NCI-H187 (cell line): ENCODE data around the gene STMN1.

ENCODE experiments used
- DNase-seq, 2 experiments: peaks; one replicate each; lab custom pipeline; 2025; lab: John Stamatoyannopoulos, UW

Gene STMN1

DNA sequence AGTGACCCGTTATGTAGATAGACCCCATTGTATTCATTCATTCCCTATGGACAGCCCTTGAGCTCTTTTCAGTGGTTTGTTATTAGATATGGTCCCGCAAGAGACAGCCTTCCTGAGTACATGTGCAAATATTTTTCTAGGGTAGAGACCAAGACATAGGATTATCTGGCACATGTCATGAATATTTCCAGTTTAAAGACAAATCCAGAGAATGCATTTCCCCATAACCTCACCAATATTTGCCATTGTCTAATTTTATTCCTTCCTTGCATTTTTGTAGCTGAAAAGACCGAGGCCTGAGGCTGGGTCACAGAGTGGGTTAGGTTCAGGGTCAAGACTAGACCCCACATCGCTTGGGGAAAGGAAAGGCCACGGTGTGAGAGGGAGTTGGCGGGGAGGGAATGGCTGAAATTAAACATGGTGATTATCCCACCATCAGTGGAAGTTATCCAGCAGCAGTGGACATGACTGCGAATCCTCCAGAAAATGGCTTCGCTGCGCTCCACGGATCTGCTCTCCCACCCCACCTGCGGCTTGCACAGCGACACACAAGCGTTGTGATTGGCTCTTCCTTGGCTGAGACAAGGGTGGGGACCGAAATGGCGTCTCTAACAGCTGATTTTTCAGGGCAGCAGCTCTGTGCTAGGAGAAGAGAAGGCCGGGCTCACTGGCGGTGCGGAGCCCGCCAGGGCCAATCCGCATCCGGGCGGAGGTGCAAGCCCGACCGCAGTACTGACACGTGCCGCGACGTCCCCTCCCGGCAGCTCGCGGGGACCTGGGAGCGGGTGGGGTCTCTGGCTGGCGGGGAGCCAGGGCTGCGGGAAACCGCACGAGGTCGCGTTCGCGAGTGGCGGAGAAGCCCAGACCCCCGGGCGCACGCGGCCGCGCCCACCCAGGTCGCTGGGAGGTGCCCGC, 16.1 kb upstream of the STMN1 start:
- peak; percentile 33 to 59 for DNase-seq

DNA sequence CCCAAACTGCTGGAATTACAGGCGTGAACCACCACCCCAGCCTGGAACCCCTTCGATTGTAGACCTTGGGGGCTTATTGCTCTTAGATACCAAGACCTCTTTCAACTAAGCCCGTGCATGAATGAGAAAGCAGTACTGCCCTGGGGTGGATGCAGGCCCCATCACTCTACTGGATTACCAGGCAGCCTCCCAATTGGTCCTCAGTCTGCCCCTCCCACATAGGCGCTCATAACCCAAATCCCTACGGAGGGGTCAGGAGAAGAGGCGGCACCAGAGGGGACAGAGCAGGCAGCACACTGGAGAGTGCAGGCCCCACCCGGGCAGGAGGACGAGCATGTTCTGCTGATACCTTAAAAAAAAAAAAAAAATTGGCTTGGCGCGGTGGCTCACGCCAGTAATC, 12.4 kb upstream of the STMN1 start:
- DNase-seq = no peak

DNA sequence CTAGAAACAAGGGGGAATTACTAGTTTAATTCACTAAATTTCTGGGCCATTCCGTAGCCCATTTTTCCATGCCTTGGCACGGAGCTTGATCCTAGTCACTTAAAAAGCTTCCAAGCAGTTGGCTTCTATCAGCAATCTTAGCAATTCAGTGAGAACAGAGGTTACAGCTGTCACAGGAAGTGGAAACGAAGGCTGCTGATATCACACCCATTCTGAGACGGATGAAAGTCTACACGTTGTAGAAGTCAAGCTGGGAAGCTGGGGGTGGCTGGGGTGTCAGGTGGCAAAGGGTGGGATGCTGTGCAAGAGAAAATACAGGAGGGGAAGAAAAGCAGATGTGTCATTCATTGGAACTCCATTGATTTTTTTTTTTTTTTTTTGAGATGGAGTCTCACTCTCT, 11.8 kb upstream of the STMN1 start:
- DNase-seq = no peak

DNA sequence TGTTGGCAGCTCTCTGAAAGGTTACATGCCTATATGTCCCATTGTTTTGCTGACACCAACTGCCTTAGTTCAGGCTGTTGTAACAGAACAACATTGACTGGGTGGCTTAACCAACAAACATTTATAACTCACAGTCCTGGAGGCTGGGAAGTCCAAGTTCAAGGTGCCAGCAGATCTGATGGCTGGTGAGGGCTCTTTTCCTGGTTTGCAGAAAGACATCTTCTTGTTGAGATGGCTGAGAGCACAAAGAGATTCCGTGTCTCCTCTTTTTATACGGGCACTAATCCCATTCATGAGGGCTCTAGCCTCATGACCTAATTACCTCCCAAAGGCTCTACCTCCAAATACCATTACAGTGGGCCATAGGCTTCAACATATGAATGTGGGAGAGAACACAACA, 10.2 kb upstream of the STMN1 start:
- no peak for DNase-seq

DNA sequence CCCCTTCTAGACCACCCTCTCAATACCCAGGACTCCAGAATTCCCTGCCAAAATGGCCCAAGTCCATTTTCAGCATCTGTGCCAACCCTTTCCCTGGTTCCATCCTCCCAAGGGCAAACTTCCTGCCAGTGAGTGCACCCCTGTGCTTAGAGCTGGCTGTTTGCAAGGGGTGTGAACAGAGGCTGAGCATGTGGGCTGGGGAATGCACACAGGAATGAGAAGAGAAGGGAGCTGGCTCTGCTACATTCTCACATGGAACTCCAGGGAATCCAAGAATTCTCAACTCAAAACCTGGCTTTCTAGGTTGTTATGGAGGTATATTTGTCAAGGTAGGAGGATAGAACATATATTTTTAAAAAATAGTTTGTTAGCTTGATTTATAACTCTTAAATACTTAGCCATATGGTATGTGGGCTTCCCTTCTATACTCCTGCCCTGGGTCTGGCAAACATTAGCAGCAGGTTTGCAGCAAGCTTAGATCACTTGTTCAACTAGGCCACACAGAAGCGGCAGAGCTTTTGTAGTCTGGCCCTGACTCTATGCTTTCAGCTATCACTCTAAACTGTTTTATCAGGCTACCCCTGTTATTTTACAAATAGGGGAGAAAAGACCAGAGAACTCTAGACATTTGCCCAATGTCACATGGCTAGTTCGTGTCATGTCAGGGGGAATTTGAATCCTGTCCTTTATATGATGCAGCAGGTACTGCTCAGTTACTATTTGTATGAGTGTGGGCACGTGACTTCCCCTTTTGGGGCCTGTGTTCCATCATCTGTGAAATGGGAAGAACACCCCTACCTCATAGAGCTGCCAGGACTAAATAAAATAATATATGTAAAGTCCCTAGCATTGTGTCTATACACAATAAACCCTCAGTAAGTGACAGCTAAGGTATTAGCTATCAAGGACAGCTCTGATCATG, 8.1 kb upstream of the STMN1 start:
- DNase-seq = no peak

DNA sequence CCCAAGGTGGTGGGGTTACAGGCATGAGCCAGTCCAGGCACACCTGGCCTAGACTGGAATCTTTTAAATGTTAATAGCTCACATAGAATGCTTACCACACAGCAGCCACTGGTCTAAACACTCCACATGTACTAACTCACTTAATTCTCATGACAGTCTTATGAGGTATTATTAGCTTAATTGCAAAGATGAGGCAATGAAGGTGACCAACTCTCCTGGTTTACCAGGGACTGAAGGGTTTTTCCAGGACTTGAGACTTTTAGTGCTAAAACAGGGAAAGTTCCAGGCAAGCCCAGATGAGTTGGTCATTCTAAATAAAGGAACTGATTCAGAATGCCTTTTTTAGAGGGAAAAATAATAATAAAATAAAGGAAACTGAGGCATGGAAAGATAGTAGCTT, 7.0 kb upstream of the STMN1 start:
- DNase-seq = no peak

DNA sequence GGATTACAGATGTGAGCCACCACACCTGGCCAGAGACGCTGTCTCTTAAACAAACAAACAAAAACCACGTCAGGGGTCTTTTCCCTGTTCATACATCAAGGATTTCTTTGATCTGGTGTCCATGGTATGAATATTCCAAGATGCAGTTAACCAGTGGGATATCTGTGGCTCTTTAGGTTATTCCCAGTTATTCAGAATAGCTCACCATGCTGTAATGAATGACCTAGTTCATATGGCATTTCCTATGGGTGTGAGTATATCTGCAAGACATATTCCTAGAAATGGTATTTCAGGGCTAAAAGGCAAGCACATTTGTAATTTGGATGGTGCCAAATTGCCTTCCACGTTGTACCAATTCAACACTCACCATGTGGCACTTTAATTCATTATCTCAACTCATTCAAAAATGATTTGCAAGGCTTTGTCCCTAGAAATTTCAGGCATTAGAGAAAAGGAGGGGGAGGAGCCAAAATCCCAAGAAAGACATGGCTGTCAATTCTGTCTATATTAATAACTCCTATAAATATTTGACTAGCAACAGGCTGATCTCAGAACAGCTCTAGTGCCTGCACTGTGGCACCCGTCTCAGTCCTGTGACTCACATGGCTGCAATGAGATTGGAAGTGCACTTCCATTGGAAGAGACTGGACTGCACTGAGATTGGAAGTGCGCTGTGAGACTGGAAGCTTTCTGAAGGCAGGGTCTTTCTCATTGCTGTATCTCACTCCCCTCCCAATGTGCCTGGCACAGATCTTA, 6.0 kb upstream of the STMN1 start:
- DNase-seq = no peak

DNA sequence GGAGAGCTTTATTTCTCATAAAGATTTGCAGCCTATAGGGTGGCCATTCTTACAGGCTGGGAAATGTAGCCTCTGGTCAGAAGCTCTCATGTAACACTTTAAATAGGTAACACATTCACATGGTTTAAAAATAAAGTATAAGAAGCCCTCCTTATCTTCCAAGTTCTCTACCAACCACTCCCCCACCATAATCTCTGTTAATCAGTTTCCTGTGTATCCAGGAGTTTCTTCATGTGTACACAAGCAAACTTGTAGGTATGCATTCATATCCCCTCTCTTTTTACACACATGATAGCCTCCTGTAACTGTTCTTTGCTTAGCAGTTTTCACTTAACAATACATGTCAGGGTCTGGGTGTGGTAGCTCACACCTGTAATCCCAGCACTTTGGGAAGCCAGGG, 4.9 kb upstream of the STMN1 start:
- DNase-seq = no peak

DNA sequence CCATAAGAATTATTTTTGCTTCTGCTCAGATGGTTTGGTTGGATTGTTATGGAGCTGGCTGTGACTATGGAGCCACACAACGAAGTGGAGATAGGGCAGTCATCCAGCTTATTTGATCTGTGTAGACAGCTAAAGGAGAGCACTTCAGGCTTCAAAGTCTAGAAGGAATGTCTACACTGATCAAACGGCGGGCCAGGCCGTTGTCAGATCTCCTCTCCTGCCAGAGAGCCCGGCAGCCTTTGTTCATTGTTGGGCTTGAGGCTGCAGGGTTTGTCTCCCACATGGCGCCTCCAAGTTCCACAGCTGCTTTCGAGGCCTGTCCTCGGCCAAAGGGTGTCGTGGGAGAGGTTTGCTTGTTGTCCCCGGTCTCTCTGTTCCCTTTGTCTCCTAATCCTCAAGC, 2.8 kb upstream of the STMN1 start:
- no peak for DNase-seq

DNA sequence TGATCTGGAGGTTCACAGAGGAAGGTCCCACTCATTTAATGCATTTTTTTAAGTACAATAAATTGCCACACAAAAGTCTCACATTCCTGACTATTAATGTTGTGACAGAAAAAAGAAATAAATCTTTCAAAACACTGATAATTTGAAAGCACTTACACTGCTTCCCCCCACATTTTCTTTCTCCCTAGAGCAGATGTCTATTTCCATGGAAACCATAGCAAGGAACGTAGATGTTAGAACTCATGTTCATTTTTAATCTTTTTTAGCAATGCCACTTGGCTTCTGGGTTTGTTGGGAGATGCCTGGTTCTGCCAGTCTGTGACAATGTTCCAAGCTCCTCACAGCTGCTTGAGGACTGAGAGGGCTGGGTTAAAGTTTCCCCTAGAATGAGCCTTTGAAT, 1.9 kb upstream of the STMN1 start:
- no peak for DNase-seq

DNA sequence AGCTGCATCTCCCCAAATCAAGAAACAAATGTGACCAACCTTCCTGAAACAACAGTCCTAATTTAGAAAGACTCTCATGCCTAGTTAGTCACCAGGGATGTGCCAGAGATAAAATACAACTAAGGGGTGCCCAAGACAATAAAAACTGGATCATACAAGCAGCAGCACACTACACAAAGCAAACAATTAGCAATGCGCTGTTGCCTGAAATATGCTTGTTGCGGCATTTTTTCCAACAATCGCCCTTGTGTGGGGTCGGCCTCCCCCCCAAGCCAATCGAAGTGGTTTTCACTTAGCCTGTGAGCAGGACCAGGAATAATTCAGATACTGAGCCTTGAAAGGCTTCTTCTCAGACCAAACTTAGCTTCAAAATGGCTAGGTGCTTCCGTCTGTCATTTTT, 1.4 kb upstream of the STMN1 start:
- DNase-seq = no peak

DNA sequence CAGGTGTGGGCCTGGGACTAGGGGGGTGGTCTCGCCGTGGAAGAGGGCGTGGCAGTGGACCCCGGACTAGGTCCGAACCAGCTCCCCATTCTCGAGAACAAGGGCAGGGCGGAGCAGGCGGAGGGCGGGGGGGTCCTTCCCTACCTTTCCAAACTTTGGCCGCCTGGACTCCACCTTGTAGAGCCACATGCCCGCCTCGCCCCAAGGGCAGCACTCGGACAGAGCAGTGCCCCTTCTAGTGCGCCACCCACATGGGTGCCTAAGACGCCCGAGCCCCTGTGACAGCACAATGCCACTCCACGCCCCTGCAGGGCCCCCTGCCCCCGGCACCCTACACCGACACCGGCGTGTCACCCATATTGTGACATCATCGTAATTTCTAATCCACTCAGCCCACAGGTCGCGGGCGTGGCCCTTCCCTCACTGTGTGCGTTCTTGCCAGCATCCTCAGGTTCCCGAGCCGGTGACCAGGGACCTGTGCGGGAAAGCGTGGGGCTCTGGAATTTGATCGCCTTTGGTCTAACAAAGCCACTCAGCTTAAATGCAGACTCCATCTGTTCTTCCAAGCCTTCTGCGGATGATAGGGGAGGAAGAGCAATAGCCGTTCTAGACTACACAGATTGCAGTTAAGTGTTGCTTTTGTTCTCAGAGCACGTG, 553 bp upstream of the STMN1 start:
- DNase-seq = peak in 1 of 2 experiments; percentile 76

DNA sequence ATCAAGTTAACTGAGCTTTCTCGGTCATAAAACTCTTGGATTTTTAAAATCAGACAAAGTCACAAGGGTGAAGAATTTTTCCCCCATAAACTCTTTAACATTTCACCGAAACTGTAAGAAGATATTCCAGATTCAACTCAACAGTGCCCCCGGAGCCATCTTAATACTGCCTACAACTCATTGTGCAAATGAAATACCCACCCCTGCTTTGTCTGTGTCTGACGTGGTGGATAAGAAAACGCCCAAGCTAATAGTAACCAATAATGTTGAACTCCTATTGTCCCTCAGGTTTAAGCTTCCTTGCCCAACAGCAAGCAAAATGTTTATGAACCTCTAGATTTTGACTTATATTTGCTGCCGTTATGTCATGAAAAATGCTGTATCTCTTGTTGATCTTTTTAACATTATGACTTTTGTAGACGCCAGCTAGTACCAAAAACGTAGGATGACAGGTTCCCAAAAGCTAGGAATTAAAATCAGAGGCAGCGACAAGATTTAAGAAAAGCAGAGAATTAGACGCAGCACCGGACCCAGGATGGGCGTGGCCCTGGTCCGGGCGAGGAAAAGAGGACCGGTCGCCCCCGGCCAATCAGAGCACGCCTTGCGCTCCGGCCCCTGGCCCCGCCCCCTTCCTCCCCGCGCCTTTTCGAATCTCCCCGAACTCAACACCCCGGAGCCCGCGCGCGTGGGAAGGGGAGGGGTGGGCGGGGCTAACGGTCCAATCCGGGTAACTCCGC, 1.1 kb downstream of the STMN1 start:
- peak; percentile 87 to 93 for DNase-seq

DNA sequence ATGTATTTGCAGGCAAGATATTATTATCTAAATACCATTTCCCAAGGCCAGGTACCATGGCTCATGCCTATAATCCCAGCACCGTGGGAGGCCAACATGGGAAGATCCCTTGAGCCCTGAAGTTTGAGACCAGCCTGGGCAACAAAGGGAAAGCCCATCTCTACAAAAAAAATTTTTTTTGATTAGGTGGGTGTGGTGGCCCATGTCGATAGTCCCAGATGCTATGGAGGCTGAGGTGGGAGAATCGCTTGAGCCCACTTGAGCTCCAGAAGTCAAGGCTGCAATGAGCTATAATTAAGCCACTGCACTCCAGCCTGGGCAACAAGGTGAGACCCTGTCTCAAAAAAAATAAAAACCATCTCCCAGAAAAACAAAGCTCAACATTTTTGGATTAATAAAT, 2.2 kb downstream of the STMN1 start:
- no peak for DNase-seq

DNA sequence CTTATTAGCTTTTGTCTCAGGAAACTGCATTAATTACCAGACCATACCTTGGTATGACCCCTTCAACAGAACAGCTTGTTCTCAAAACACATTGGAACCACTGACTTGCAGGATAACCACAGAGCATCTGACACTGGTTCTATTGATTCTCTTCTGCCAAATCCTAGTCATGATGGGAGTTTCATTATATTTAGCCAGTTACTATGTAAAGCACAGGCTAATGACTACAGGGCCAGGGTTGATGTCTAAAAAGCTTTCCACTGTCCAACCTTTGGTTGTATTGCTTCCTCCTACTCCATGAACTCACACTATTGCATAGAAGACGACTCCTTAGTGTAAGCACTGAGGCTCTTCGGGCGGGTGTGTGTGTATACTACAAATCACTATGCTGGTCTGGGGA, 3.8 kb downstream of the STMN1 start:
- no peak for DNase-seq

DNA sequence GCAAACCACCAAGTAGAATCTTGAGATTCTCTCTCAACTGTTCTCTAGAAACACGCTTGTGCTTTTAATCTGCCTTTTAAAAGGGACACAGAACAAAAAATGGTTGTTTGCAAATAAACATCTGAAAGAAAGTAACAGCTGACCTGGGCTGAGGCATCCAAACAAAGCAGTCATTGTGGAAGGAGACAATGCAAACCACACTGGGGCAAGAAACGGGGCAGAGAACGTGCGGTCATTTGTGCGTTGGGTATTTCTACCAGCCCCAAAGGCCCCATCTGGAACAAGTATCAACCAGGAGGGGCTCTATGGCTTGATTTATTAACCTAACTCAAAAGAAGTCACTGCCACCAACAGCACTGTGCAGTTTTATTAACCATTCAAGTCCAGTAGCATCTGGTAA, 6.0 kb downstream of the STMN1 start:
- no peak for DNase-seq

DNA sequence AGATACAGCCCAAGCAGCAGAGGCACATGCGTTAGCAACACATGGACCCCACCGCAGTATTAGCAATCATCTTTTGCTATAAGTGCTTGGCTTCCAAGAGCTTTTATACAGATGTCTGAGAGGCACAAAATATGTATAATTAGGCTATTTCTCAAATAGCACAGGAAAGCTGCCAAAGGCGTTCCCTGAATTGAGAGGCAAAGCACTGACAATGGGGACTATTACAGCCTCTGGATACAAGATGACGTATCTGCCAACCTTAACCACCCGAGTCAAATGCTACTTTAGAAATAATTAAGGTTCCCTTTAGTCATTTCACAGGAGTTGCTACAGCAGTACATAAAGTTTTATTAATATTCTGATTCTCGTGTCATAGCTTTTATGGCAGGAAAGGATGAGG, 6.4 kb downstream of the STMN1 start:
- DNase-seq = no peak

DNA sequence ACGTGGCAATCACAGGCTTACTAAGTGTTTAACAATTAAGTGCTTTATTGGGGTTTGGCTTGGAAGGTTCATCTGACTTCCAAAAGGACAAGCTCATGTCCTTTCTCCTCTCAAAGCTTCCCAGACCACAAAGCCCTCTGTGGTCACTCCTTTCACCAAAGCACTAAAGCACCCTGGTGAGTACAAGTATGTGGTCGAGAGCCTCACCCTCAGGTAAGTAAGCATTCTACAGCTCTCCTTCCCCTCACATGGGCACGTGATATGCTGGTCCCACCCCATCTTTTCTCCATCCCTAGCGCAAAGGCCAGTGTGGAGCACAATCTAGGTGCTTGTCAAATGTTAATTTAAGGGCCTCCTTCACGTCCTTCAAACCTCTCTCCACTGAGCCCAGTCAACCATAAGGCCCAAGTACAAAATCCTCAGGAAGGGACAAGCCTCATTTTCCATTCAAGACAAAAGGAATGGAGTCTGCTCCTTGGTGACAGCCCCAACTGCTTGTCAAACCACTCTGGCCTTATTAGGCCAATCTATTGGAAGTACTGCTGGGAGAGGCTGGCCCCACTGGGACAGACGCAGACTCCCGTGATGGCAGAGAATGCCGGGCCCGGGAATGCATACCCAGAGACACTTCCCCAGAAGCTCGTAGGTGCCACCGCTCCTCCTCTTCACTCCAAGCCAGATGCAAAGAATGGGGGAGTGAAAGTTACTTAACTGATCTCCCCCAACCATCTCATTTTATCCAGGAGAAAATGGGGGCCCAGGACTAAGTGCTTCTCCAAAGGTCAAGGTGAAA, 7.8 kb downstream of the STMN1 start:
- DNase-seq = peak; percentile 31 to 69

DNA sequence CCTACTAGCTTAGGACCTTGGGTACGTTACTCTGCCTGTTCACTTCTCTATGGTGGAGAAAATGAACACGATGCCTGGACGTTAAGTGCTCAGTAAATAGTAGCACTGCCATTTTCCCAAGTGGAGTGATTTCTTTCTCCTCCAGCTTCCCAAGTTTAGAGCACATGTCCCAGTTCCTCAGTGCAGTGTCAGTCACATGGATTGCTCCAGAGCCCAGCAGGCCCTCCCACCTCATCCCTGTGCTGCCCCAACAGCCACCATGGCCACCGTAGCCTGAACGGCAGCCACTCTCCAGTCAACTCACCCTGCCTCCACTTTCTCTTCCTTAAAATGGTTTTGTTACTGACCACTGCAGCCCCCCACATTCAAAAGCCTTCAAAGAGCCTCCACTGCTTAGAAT, 8.5 kb downstream of the STMN1 start:
- no peak for DNase-seq

DNA sequence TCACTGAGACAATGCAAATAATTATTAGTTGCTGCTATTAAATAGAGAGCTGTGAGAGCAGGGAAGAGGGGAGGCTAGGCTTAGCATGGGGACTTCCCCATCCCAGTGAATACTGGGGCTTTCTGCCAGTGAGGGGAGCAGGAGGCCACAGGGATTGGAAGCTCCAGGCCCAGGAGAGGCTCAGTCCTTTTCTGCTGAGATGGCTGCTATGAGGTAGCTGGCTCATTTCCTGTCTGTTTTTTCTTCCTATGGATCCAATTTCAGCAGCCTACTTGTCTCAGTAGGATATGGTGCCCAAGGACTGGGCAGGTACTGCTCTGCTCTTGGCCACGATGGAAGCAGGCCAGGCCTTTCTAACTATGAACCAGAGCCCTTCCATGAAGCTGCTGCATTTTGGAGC, 10.0 kb downstream of the STMN1 start:
- no peak for DNase-seq
